Measurements from ENCODE around the gene ZNF747. TPM values are rescaled to one million over a fixed set of nuclear protein-coding genes. Genes with fewer than 3 reads are reported as not detected.

Gene ZNF747
- total RNA-seq, 2 donors from 2014 or later = 9.6 to 9.8 TPM

DNA sequence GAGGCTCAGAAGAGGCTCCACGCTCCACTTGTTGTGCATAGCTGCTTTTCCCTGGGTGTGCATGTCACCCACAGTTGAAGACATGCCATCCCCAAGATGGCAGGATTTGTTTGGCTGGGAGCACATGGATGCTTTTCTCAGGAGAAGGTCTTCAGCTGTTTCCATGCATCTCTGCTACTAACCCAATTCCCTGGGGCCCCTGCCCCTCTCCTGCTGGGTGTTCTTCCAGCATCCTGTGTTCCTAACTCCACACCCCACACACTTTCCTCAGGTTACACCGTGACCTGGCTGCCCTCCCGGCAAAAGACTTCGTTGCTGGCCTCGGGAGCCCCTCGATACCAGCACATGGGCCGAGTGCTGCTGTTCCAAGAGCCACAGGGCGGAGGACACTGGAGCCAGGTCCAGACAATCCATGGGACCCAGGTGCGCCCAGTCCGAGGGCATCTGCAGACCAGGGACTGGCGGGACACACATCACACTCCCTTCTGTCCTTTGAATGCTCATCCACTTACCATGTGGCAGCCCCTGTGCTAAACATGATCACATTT lies 40.6 kb downstream of the ZNF747 start:
- DNase-seq (ENCODE audit: low spot score) = no peak
- intact Hi-C loops (cut with DNase I) = no loop called here

DNA sequence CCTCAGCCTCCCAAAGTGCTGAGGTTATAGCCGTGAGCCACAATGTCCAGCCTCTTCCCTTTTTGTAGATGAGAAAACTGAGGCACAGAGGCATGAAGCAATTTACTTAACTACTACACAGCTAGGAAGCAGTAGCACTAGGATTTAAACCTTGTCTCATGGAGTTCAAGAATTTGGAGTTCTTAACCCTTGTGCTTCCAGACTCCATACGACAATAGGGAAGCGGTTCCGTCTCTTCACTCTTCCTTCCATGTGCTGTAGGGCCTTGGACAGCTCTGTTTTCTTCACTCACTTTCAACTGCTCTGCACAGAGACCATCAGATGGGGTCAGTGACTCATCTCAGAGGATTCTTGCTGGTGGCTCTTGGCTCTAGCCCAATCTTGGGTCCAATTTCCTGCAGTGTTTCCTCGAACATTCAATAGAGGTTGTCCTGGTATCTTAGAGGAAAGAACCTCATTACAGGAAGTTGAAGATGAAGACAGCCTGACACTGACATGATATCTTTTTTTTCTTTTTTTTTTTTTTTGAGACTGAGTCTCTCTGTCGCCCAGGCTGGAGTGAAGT lies 42.8 kb downstream of the ZNF747 start:
- no peak for DNase-seq (ENCODE audit: low spot score)
- intact Hi-C loops (cut with DNase I) = no loop called here

GRCh38 chr16:30491229-30491628 lies 43.4 kb downstream of the ZNF747 start:
- intact Hi-C loops (cut with DNase I) = no loop called here

GRCh38 chr16:30490210-30490609 lies 44.4 kb downstream of the ZNF747 start:
- DNase-seq (ENCODE audit: low spot score) = no peak
- intact Hi-C loops (cut with DNase I) = no loop called here

More at GRCh38 chr16:30491229-30491628, 43.4 kb downstream of the ZNF747 start:
- DNase-seq (ENCODE audit: low spot score) = no peak

GRCh38 chr16:30488764-30489605 lies 45.7 kb downstream of the ZNF747 start:
- intact Hi-C loops (cut with DNase I) = no loop called here
- no peak for DNase-seq (ENCODE audit: low spot score)

GRCh38 chr16:30485818-30486436 lies 48.7 kb downstream of the ZNF747 start:
- intact Hi-C loops (cut with DNase I) = no loop called here
- DNase-seq (ENCODE audit: low spot score) = no peak

DNA sequence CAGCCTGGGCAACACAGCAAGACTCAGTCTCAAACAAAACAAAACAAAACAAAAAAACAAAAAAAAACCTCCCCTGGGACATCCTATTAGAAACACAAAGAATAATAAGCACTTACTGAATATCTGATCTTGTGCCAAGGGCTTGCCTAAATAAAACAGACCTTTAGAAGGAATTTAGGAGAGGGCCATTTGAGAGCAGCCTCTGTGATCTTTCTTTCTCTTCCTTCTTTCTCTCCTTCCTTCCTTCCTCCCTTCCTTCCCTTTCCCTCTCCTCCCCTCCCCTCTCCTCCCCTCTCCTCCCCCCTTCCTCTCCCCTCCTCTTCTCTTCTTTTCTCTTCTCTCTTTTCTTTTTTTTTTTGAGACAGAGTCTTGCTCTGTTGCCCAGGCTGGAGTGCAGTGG lies 49.8 kb downstream of the ZNF747 start:
- DNase-seq (ENCODE audit: low spot score) = no peak

DNA sequence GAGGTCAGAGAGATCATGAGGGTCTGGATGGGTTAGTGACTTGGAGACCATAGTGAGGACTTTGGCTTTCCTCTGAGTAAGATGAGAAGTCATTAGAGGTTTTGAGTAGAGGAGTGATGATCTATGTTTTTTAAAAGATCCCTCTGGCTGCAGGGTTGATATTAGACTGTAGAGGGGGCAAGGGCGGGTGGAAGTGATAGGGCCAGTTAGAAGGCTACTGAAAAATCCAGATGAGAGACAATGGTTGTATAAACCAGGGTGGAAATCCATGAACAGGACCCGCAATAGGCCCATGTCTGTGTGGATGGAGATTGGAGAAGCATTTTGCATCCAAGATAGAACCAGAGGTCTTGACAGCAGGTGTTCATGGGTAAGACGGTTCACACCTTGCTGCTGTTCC lies 52.3 kb downstream of the ZNF747 start:
- intact Hi-C loops (cut with DNase I) = no loop called here
- DNase-seq (ENCODE audit: low spot score) = no peak

More for the DNA sequence above, 49.8 kb downstream of the ZNF747 start:
- intact Hi-C loops (cut with DNase I) = no loop called here

DNA sequence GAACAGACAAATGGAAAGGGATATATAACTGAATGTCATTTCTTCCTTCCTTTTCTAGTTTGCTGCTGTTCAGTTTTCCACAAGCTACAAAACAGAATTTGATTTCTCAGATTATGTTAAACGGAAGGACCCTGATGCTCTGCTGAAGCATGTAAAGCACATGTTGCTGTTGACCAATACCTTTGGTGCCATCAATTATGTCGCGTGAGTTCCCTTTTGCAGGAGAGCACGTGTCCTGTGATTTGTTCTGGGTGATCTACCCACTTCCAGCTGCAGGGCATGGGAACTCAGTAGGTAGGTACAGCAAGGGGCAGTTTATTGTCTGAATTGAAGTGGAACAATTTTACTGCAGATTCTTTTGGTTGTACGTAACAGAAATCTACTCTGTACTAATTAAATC lies 53.3 kb downstream of the ZNF747 start:
- no peak for DNase-seq (ENCODE audit: low spot score)
- intact Hi-C loops (cut with DNase I) = no loop called here

Small RNA genes lying within 50 kb of the gene (microRNA-seq; reads per million reads assigned to microRNA genes)
- 0 reads per million in 2 donors for gene MIR4518 (ENCODE audit: borderline microRNAs expressed in 2 of 2)

Other genes starting within 250 kb of the ZNF747 start
- 10 to 100 TPM; 47.9 to 54.2 TPM for gene CD2BP2, start 179.6 kb downstream of the ZNF747 start, total RNA-seq
- 10 to 100 TPM; 27.8 to 29.8 TPM for gene TBC1D10B, start 164.4 kb downstream of the ZNF747 start, total RNA-seq
- not detected for gene MYL11, start 160.1 kb downstream of the ZNF747 start, total RNA-seq
- gene SEPTIN1, start 152.3 kb downstream of the ZNF747 start, total RNA-seq = 1 to 10 TPM; 1.6 to 3.0 TPM
- 1 to 10 TPM; 6.2 to 6.5 TPM for gene ZNF48, start 139.4 kb downstream of the ZNF747 start, total RNA-seq
- 1 to 10 TPM; 5.6 to 6.1 TPM for gene ZNF771, start 127.3 kb downstream of the ZNF747 start, total RNA-seq
- 10 to 100 TPM; 15.2 to 20.1 TPM for gene DCTPP1, start 104.8 kb downstream of the ZNF747 start, total RNA-seq
- 10 to 100 TPM; 31.5 to 32.5 TPM for gene SEPHS2, start 89.0 kb downstream of the ZNF747 start, total RNA-seq
- 1 to 10 TPM; 4.6 to 8.5 TPM for gene ITGAL, start 62.1 kb downstream of the ZNF747 start, total RNA-seq
- 10 to 100 TPM; 21.9 to 27.3 TPM for gene ZNF768, start 8.3 kb downstream of the ZNF747 start, total RNA-seq
- 1 to 10 TPM; 6.0 to 6.5 TPM for gene ZNF764, start 23.5 kb upstream of the ZNF747 start, total RNA-seq
- 10 to 100 TPM in 1 of 2 donors, 1 to 10 TPM in 1; 8.8 to 10.8 TPM for gene ZNF688, start 36.9 kb upstream of the ZNF747 start, total RNA-seq
- gene ZNF785, start 50.8 kb upstream of the ZNF747 start, total RNA-seq = 10 to 100 TPM; 10.2 to 10.5 TPM
- 1 to 10 TPM; 6.9 to 7.1 TPM for gene ZNF689, start 75.5 kb upstream of the ZNF747 start, total RNA-seq
- 10 to 100 TPM; 34.5 to 38.5 TPM for gene PRR14, start 116.1 kb upstream of the ZNF747 start, total RNA-seq
- gene FBRS, start 123.6 kb upstream of the ZNF747 start, total RNA-seq = 10 to 100 TPM; 42.3 to 42.5 TPM
- gene SRCAP, start 164.3 kb upstream of the ZNF747 start, total RNA-seq = 10 to 100 TPM; 41.4 to 44.9 TPM
- gene PHKG2, start 213.6 kb upstream of the ZNF747 start, total RNA-seq = 10 to 100 TPM; 13.0 to 13.9 TPM
- 1 to 10 TPM; 1.2 TPM for gene CFAP119, start 227.2 kb upstream of the ZNF747 start, total RNA-seq
- 10 to 100 TPM; 60.9 to 66.5 TPM for gene RNF40, start 227.5 kb upstream of the ZNF747 start, total RNA-seq

Measured in posterior vena cava (tissue), 2 donors.